IPS-NIHi7 (cell line): ENCODE measurements around the gene NISCH.

Source experiments
- DNase-seq: peaks from one replicate; pipeline ENCODE4 v3.0.0; 2012; ENCODE audit warnings: mixed read lengths; ENCODE audit errors: extremely low spot score

Gene NISCH

GRCh38 chr3:52435246-52436101, 19.9 kb upstream of the NISCH start:
- DNase-seq = no peak

GRCh38 chr3:52436500-52437149, 18.8 kb upstream of the NISCH start:
- DNase-seq = no peak

- DNase-seq = no peak
Measured at GRCh38 chr3:52437326-52438103, 17.9 kb upstream of the NISCH start.

- DNase-seq = no peak
Measured at GRCh38 chr3:52438104-52438376, 17.4 kb upstream of the NISCH start.

- DNase-seq = no peak
Measured at GRCh38 chr3:52438579-52439425, 16.6 kb upstream of the NISCH start.

GRCh38 chr3:52439426-52440248, 15.8 kb upstream of the NISCH start:
- DNase-seq = no peak

- DNase-seq = no peak
Measured at GRCh38 chr3:52440249-52440551, 15.2 kb upstream of the NISCH start.

GRCh38 chr3:52440671-52441070, 14.7 kb upstream of the NISCH start:
- DNase-seq = no peak

GRCh38 chr3:52441091-52441771, 14.2 kb upstream of the NISCH start:
- DNase-seq = no peak

GRCh38 chr3:52441772-52442332, 13.6 kb upstream of the NISCH start:
- DNase-seq = no peak

GRCh38 chr3:52442409-52443267, 12.8 kb upstream of the NISCH start:
- DNase-seq = no peak

- DNase-seq = no peak
Measured at GRCh38 chr3:52443268-52443610, 12.2 kb upstream of the NISCH start.

- no peak for DNase-seq
Measured at GRCh38 chr3:52443791-52444687, 11.4 kb upstream of the NISCH start.

GRCh38 chr3:52444860-52445793, 10.3 kb upstream of the NISCH start, which contains the start of gene SEMA3G:
SEMA3G (minus strand) TSS chr3:52445103; CDS start chr3:52445027, 76 bp downstream.
- DNase-seq = peak; percentile 90

GRCh38 chr3:52446042-52446441, 9.4 kb upstream of the NISCH start:
- no peak for DNase-seq

- peak; percentile 84 for DNase-seq
Measured at GRCh38 chr3:52446631-52447511, 8.5 kb upstream of the NISCH start.
